ENCODE measurements around the gene GGT6.

GRCh38 chr17:4543557-4544026 is 16.8 kb downstream of the GGT6 start:
- TF ChIP-seq, protein P1, sequence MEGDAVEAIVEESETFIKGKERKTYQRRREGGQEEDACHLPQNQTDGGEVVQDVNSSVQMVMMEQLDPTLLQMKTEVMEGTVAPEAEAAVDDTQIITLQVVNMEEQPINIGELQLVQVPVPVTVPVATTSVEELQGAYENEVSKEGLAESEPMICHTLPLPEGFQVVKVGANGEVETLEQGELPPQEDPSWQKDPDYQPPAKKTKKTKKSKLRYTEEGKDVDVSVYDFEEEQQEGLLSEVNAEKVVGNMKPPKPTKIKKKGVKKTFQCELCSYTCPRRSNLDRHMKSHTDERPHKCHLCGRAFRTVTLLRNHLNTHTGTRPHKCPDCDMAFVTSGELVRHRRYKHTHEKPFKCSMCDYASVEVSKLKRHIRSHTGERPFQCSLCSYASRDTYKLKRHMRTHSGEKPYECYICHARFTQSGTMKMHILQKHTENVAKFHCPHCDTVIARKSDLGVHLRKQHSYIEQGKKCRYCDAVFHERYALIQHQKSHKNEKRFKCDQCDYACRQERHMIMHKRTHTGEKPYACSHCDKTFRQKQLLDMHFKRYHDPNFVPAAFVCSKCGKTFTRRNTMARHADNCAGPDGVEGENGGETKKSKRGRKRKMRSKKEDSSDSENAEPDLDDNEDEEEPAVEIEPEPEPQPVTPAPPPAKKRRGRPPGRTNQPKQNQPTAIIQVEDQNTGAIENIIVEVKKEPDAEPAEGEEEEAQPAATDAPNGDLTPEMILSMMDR (IDR thresholded peaks at IDR 0.05) = no peak
- TF ChIP-seq POLR2A (IDR thresholded peaks at IDR 0.05) = no peak

Data from Peyer's patch (tissue), 4 donors.